ENCODE results near the gene NDUFAF3. TPM values are rescaled to one million over a fixed set of nuclear protein-coding genes. Genes with fewer than 3 reads are reported as not detected.

NDUFAF3 gene
- total RNA-seq, 4 donors from 2014 or later: 50.8 to 88.1 (median 54.1) TPM

- Histone ChIP-seq H3K27ac (peak within 1 kb of the TSS; percentile 88 to 100 (median 96)), H3K9me3 (no peaks in the 10 kb centered on the region), H3K36me3 (peaks cover 11 to 42% (median 23%) of the 10 kb centered on the region in 3 donors), H3K27me3 (no peaks in the 10 kb centered on the region), H3K4me3 (peak within 1 kb of the TSS; percentile 71 to 94 (median 86)), H3K4me1 (peaks cover 34 to 59% (median 35%) of the 10 kb centered on the region in 3 donors)
- WGBS, 2 donors: 0% methylated on average over 13 of the region's 85 CpGs
- DNase-seq: no peak
- intact Hi-C loops (cut with DNase I): no loop called here
- peak in 1 of 6 experiments; percentile 11 for TF ChIP-seq CTCF (IDR thresholded peaks at IDR 0.05)
- peak in 2 of 4 donors; percentile 46 to 56 for TF ChIP-seq POLR2A (IDR thresholded peaks at IDR 0.05)
These were observed 3.8 kb upstream of the NDUFAF3 start, which contains the start of gene DALRD3 for GRCh38 chr3:49017971-49018706. Gene DALRD3, minus strand, starts transcription at chr3:49018580. Its CDS starts 16 bp downstream, at chr3:49018564.

GRCh38 chr3:49018707-49019006, 3.3 kb upstream of the NDUFAF3 start:
- Histone ChIP-seq H3K36me3 (peaks cover 15 to 42% (median 24%) of the 10 kb centered on the region in 3 donors), H3K4me3 (peak overlapping the region; percentile 71 to 94 (median 86)), H3K4me1 (peaks cover 37 to 59% (median 38%) of the 10 kb centered on the region in 3 donors), H3K27me3 (no peaks in the 10 kb centered on the region), H3K9me3 (no peaks in the 10 kb centered on the region), H3K27ac (peak overlapping the region; percentile 87 to 100 (median 90))
- intact Hi-C loops (cut with DNase I): no loop called here
- DNase-seq: no peak
- TF ChIP-seq CTCF (IDR thresholded peaks at IDR 0.05) (no peak), POLR2A (IDR thresholded peaks at IDR 0.05) (no peak)
- 0 to 1% methylated on average over 18 of the region's 18 CpGs for WGBS, 2 donors

- no peak for TF ChIP-seq POLR2A (IDR thresholded peaks at IDR 0.05)
- no peak for TF ChIP-seq CTCF (IDR thresholded peaks at IDR 0.05)
- DNase-seq: no peak
- Histone ChIP-seq H3K4me3 (peak overlapping the region; percentile 66 to 99 (median 93)), H3K4me1 (peaks cover 37 to 69% (median 38%) of the 10 kb centered on the region in 3 donors), H3K9me3 (no peaks in the 10 kb centered on the region), H3K27ac (peak overlapping the region; percentile 97 to 100 (median 99)), H3K36me3 (peaks cover 20 to 42% (median 24%) of the 10 kb centered on the region in 3 donors), H3K27me3 (no peaks in the 10 kb centered on the region)
- intact Hi-C loops (cut with DNase I): loop anchor here (10.0 kb wide), 1 partner anchor 75 kb away; the partner anchor contains the start of gene QRICH1
- WGBS, 2 donors: 0 to 44% methylated on average over 1 to 10 of the region's 12 CpGs
These were observed 2.0 kb upstream of the NDUFAF3 start for GRCh38 chr3:49019941-49020329.

GRCh38 chr3:49020330-49021212, 1.4 kb upstream of the NDUFAF3 start:
- Histone ChIP-seq H3K4me3 (peak overlapping the region; percentile 66 to 99 (median 93)), H3K4me1 (peaks cover 37 to 75% (median 38%) of the 10 kb centered on the region in 3 donors), H3K9me3 (no peaks in the 10 kb centered on the region), H3K36me3 (peaks cover 18 to 42% (median 25%) of the 10 kb centered on the region in 3 donors), H3K27ac (peak overlapping the region; percentile 97 to 100 (median 99)), H3K27me3 (no peaks in the 10 kb centered on the region)
- 0% methylated on average over 5 of the region's 51 CpGs; no CpG with 5 or more reads in 1 of the 2 donors for WGBS, 2 donors
- intact Hi-C loops (cut with DNase I): loop anchor here (10.0 kb wide), 1 partner anchor 74 kb away; the partner anchor contains the start of gene QRICH1
- no peak for TF ChIP-seq CTCF (IDR thresholded peaks at IDR 0.05)
- TF ChIP-seq POLR2A (IDR thresholded peaks at IDR 0.05): no peak
- no peak for DNase-seq

Measured in esophagus squamous epithelium (tissue), 5 donors.